Liver (tissue), 9 donors: ENCODE measurements around the gene USP26. TPM values are rescaled to one million over a fixed set of nuclear protein-coding genes. Genes with fewer than 3 reads are reported as not detected.

ENCODE experiments used
- DNase-seq: peaks from one replicate; pipeline ENCODE4 v3.0.0-alpha.2; 2017; ENCODE audit warnings: low spot score
- H3K27ac ChIP-seq, 2 donors: one replicate each; pipeline ENCODE4 v1.7.0; 2013; ENCODE audit warnings: inconsistent platforms in 2 of 2, low read length in 2 of 2, control low read depth in 1 of 2, low read depth in 1 of 2, mild to moderate bottlenecking in 1 of 2
- H3K27me3 ChIP-seq, 4 donors: one replicate each; pipeline versions ENCODE4 v1.6.1 to v1.7.0; 2013; ENCODE audit warnings: low read length in 3 of 4, inconsistent platforms in 1 of 4, mild to moderate bottlenecking in 1 of 4, moderate library complexity in 1 of 4; ENCODE audit not compliant: control insufficient read depth in 4 of 4, insufficient read depth in 4 of 4
- H3K36me3 ChIP-seq, 4 donors: one replicate each; pipeline versions ENCODE4 v1.6.1 to v1.7.0; 2013; ENCODE audit warnings: low read length in 3 of 4, mild to moderate bottlenecking in 3 of 4, low read depth in 1 of 4, moderate library complexity in 1 of 4; ENCODE audit not compliant: control insufficient read depth in 4 of 4, insufficient read depth in 3 of 4
- H3K4me1 ChIP-seq, 4 donors: one replicate each; pipeline versions ENCODE4 v1.6.1 to v1.7.0; 2013; ENCODE audit warnings: low read length in 3 of 4, mild to moderate bottlenecking in 3 of 4, moderate library complexity in 1 of 4; ENCODE audit not compliant: control insufficient read depth in 4 of 4, insufficient read depth in 4 of 4
- H3K4me3 ChIP-seq, 3 donors: one replicate each; pipeline versions ENCODE4 v1.6.1 to v1.7.0; 2013; ENCODE audit warnings: low read length in 3 of 3, control low read depth in 1 of 3, low read depth in 1 of 3, mild to moderate bottlenecking in 1 of 3
- H3K9ac ChIP-seq, 2 donors: one replicate each; pipeline ENCODE4 v1.7.0; 2013; ENCODE audit warnings: low read length in 2 of 2, mild to moderate bottlenecking in 2 of 2, moderate library complexity in 2 of 2, control low read depth in 1 of 2, low read depth in 1 of 2
- H3K9me3 ChIP-seq, 4 donors: one replicate each; pipeline versions ENCODE4 v1.6.1 to v1.7.0; 2013; ENCODE audit warnings: low read length in 3 of 4; ENCODE audit not compliant: control insufficient read depth in 4 of 4
- EGR1 ChIP-seq, 2 donors: IDR thresholded peaks; 2 replicates each; pipeline ENCODE4 v1.6.1; 2016 to 2018; ENCODE audit warnings: antibody characterized with exemption in 2 of 2, low read depth in 2 of 2
- FOXA1 ChIP-seq: IDR thresholded peaks from 2 replicates; pipeline ENCODE4 v1.6.1; 2016; ENCODE audit warnings: antibody characterized with exemption
- GABPA ChIP-seq, 2 donors: IDR thresholded peaks in 1 of 2; conservative IDR thresholded peaks in 1 of 2; 2 replicates each; pipeline ENCODE4 v1.6.1; 2016; ENCODE audit warnings: antibody characterized with exemption in 2 of 2, mild to moderate bottlenecking in 1 of 2, moderate library complexity in 1 of 2
- HNF4A ChIP-seq, 2 donors: conservative IDR thresholded peaks; 2 replicates each; pipeline ENCODE4 v1.6.1; 2016; ENCODE audit warnings: antibody characterized with exemption in 2 of 2, mild to moderate bottlenecking in 2 of 2
- HNF4G ChIP-seq: IDR thresholded peaks from 2 replicates; pipeline ENCODE4 v1.6.1; 2016; ENCODE audit warnings: antibody characterized with exemption
- NR2F2 ChIP-seq: IDR thresholded peaks from 2 replicates; pipeline ENCODE4 v1.6.1; 2016; ENCODE audit warnings: antibody characterized with exemption
- YY1 ChIP-seq: IDR thresholded peaks from 2 replicates; pipeline ENCODE4 v1.6.1; 2016; ENCODE audit warnings: antibody characterized with exemption, mild to moderate bottlenecking
- polyA plus RNA-seq, 2 donors: library from polyadenylated mRNA; stranded (reverse) in 1 of 2; unstranded in 1 of 2; fragments of 200-250 nt in 1 of 2; fragments of >200 nt in 1 of 2; fragmentation: Nextera tagmentation in 1 of 2; extraction: Ambion mirVana in 1 of 2; gene quantifications; one replicate each; pipeline versions ENCODE4 v1.2.1 to v1.2.3, GENCODE V29; 2013 to 2015
- total RNA-seq, 2 donors: library from RNA; depleted of rRNA; stranded (reverse); fragments of >200 nt; gene quantifications; one replicate each; pipeline ENCODE4 v1.2.3, GENCODE V29; 2014
- TF ChIP-seq, protein P1 (sequence below): fragments of 150-350 bp; IDR thresholded peaks from 2 replicates; pipeline ENCODE4 v1.5.1; 2017; ENCODE audit warnings: improper control_type of control experiment, low read depth, low read length; ENCODE audit not compliant: missing input control
- TF ChIP-seq, protein P2 (sequence below): IDR thresholded peaks from 2 replicates; pipeline ENCODE4 v1.6.1; 2016; ENCODE audit warnings: antibody characterized with exemption
- TF ChIP-seq, protein P3 (sequence below): IDR thresholded peaks from 2 replicates; pipeline ENCODE4 v1.6.1; 2016; ENCODE audit warnings: antibody characterized with exemption, mild to moderate bottlenecking
- TF ChIP-seq, protein P4 (sequence below): IDR thresholded peaks from 2 replicates; pipeline ENCODE4 v1.6.1; 2016; ENCODE audit warnings: antibody characterized with exemption
- TF ChIP-seq, protein P5 (sequence below): IDR thresholded peaks from 2 replicates; pipeline ENCODE4 v1.6.1; 2016; ENCODE audit warnings: antibody characterized with exemption
- donor health status: healthy.
- donor health status: healthy.
- donor health status: healthy.
- donor health status: healthy.
- donor health status: healthy.

USP26 gene
- total and polyA plus RNA-seq, 4 donors, result not detected

DNA sequence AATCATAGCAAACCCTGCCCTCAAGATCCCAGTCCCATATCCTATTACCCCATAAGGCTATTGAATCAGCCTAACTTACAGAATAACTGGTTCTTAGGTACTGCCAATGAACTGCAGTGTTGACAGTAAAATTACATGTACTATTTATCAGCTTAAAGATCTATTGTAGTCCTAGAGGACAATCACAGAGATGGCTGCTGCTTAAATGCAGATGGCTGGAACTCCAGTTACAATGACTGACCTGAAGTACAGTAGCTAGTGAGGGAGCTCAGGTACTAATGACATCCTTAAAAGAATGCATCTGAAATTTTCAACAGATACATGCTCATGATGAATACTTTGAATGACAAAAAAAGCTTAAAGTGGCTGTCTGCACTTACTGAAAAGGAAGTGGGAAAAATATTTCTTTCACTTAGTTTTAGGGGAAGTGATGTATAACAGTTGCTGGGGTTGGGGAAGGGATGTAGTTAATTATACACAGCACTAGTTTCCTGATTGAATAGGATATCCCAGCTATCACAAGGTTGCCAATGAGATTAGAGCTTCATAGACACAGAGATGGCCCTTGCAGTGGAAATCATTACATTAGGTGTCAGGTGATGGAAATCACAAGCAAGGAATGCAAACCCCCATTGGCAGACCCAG, 42.0 kb downstream of the USP26 start:
- no peak for DNase-seq

More for the DNA sequence above, 42.0 kb downstream of the USP26 start:
- Histone ChIP-seq H3K9me3 (no peaks in the 10 kb centered on the region), H3K4me1 (no peaks in the 10 kb centered on the region), H3K9ac (no peak overlapping the region), H3K36me3 (no peaks in the 10 kb centered on the region), H3K27ac (no peak overlapping the region), H3K4me3 (no peak overlapping the region), H3K27me3 (peaks cover 0 to 4% (median 0%) of the 10 kb centered on the region in 4 donors)
- TF ChIP-seq NR2F2, result no peak
- no peak for TF ChIP-seq HNF4G
- TF ChIP-seq, protein P1, sequence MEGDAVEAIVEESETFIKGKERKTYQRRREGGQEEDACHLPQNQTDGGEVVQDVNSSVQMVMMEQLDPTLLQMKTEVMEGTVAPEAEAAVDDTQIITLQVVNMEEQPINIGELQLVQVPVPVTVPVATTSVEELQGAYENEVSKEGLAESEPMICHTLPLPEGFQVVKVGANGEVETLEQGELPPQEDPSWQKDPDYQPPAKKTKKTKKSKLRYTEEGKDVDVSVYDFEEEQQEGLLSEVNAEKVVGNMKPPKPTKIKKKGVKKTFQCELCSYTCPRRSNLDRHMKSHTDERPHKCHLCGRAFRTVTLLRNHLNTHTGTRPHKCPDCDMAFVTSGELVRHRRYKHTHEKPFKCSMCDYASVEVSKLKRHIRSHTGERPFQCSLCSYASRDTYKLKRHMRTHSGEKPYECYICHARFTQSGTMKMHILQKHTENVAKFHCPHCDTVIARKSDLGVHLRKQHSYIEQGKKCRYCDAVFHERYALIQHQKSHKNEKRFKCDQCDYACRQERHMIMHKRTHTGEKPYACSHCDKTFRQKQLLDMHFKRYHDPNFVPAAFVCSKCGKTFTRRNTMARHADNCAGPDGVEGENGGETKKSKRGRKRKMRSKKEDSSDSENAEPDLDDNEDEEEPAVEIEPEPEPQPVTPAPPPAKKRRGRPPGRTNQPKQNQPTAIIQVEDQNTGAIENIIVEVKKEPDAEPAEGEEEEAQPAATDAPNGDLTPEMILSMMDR, result no peak
- TF ChIP-seq YY1, result no peak
- TF ChIP-seq GABPA (IDR thresholded peaks at IDR 0.05 in 1 of 2, conservative IDR thresholded peaks at IDR 0.05 in 1 of 2), result no peak
- no peak for TF ChIP-seq EGR1 (IDR thresholded peaks at IDR 0.05; ENCODE audit: low read depth in 2 of 2)
- TF ChIP-seq, protein P2, sequence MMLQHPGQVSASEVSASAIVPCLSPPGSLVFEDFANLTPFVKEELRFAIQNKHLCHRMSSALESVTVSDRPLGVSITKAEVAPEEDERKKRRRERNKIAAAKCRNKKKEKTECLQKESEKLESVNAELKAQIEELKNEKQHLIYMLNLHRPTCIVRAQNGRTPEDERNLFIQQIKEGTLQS, result no peak
- TF ChIP-seq, protein P3, sequence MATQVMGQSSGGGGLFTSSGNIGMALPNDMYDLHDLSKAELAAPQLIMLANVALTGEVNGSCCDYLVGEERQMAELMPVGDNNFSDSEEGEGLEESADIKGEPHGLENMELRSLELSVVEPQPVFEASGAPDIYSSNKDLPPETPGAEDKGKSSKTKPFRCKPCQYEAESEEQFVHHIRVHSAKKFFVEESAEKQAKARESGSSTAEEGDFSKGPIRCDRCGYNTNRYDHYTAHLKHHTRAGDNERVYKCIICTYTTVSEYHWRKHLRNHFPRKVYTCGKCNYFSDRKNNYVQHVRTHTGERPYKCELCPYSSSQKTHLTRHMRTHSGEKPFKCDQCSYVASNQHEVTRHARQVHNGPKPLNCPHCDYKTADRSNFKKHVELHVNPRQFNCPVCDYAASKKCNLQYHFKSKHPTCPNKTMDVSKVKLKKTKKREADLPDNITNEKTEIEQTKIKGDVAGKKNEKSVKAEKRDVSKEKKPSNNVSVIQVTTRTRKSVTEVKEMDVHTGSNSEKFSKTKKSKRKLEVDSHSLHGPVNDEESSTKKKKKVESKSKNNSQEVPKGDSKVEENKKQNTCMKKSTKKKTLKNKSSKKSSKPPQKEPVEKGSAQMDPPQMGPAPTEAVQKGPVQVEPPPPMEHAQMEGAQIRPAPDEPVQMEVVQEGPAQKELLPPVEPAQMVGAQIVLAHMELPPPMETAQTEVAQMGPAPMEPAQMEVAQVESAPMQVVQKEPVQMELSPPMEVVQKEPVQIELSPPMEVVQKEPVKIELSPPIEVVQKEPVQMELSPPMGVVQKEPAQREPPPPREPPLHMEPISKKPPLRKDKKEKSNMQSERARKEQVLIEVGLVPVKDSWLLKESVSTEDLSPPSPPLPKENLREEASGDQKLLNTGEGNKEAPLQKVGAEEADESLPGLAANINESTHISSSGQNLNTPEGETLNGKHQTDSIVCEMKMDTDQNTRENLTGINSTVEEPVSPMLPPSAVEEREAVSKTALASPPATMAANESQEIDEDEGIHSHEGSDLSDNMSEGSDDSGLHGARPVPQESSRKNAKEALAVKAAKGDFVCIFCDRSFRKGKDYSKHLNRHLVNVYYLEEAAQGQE, result no peak
- TF ChIP-seq, protein P4, sequence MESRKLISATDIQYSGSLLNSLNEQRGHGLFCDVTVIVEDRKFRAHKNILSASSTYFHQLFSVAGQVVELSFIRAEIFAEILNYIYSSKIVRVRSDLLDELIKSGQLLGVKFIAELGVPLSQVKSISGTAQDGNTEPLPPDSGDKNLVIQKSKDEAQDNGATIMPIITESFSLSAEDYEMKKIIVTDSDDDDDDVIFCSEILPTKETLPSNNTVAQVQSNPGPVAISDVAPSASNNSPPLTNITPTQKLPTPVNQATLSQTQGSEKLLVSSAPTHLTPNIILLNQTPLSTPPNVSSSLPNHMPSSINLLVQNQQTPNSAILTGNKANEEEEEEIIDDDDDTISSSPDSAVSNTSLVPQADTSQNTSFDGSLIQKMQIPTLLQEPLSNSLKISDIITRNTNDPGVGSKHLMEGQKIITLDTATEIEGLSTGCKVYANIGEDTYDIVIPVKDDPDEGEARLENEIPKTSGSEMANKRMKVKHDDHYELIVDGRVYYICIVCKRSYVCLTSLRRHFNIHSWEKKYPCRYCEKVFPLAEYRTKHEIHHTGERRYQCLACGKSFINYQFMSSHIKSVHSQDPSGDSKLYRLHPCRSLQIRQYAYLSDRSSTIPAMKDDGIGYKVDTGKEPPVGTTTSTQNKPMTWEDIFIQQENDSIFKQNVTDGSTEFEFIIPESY, result no peak
- TF ChIP-seq FOXA1, result no peak
- TF ChIP-seq HNF4A (conservative IDR thresholded peaks at IDR 0.05), result no peak
- TF ChIP-seq, protein P5, sequence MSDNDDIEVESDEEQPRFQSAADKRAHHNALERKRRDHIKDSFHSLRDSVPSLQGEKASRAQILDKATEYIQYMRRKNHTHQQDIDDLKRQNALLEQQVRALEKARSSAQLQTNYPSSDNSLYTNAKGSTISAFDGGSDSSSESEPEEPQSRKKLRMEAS, result no peak
